Upper lobe of left lung (tissue), 4 donors: ENCODE results near the gene ABCC8.

Source experiments
- EP300 ChIP-seq, 4 donors: sonication (generic); formaldehyde crosslinking; IDR thresholded peaks; one replicate each; pipeline ENCODE4 v1.5.1; 2017; ENCODE audit warnings: antibody characterized with exemption in 4 of 4, control low read depth in 2 of 4
- POLR2A ChIP-seq, 4 donors: fragments of 450-650 bp; IDR thresholded peaks; one replicate each; pipeline ENCODE4 v1.5.1; 2016 to 2017; ENCODE audit warnings: antibody characterized with exemption in 4 of 4, mild to moderate bottlenecking in 2 of 4
- POLR2AphosphoS5 ChIP-seq, 2 donors: sonication (generic); formaldehyde crosslinking; IDR thresholded peaks; one replicate each; pipeline ENCODE4 v1.5.1; 2017; ENCODE audit warnings: antibody characterized with exemption in 2 of 2
- TF ChIP-seq, protein P1 (sequence below), 6 experiments: fragments of 450-650 bp in 4 of 6; fragments of 200-600 bp in 2 of 6; sonication (generic) in 2 of 6; IDR thresholded peaks; one replicate each; pipeline ENCODE4 v1.5.1; 2016 to 2019; ENCODE audit warnings: antibody characterized with exemption in 6 of 6

DNA sequence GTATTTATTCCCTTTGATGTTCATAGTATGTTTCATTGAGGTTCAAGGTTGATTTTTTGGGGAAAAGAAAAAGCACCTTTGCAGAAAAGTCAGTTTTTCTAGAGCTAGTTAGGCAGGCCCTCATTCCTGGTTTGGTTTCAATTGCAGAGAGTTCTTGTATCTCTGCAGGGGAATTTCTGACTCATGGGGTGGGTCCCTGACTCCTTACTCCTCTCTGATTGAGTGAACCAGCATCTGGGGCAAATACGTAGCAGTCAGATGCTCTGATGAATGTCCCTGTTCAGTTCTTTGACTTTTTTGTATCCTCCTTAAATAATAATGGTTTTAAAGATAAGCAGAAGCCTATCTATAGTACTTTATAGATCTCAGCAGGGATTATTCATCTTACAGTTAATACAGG is 132.7 kb downstream of the ABCC8 start:
- TF ChIP-seq POLR2AphosphoS5 (IDR thresholded peaks at IDR 0.05), result no peak
- TF ChIP-seq, protein P1, sequence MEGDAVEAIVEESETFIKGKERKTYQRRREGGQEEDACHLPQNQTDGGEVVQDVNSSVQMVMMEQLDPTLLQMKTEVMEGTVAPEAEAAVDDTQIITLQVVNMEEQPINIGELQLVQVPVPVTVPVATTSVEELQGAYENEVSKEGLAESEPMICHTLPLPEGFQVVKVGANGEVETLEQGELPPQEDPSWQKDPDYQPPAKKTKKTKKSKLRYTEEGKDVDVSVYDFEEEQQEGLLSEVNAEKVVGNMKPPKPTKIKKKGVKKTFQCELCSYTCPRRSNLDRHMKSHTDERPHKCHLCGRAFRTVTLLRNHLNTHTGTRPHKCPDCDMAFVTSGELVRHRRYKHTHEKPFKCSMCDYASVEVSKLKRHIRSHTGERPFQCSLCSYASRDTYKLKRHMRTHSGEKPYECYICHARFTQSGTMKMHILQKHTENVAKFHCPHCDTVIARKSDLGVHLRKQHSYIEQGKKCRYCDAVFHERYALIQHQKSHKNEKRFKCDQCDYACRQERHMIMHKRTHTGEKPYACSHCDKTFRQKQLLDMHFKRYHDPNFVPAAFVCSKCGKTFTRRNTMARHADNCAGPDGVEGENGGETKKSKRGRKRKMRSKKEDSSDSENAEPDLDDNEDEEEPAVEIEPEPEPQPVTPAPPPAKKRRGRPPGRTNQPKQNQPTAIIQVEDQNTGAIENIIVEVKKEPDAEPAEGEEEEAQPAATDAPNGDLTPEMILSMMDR (IDR thresholded peaks at IDR 0.05), result no peak
- TF ChIP-seq EP300 (IDR thresholded peaks at IDR 0.05), result no peak
- no peak for TF ChIP-seq POLR2A (IDR thresholded peaks at IDR 0.05)
